NB4 (cell line): ENCODE results near the gene CYP19A1.

Experiments used
- CTCF ChIP-seq: IDR thresholded peaks from one replicate; pipeline ENCODE4 v1.5.1; 2012; ENCODE audit warnings: low read depth, low read length
- MAX ChIP-seq: IDR thresholded peaks from 2 replicates; pipeline ENCODE4 v1.6.1; 2011; ENCODE audit warnings: low read depth, low read length
- MYC ChIP-seq: IDR thresholded peaks from 2 replicates; pipeline ENCODE4 v1.6.1; 2011; ENCODE audit warnings: low read depth, low read length
- POLR2A ChIP-seq: IDR thresholded peaks from 2 replicates; pipeline ENCODE4 v1.6.1; 2011; ENCODE audit warnings: mild to moderate bottlenecking; ENCODE audit not compliant: insufficient read length; ENCODE audit errors: extremely low read depth

GRCh38 chr15:51260202-51260601, 78.2 kb downstream of the CYP19A1 start:
- TF ChIP-seq CTCF (no peak), POLR2A (no peak), MYC (no peak), MAX (no peak)
